CD14-positive monocyte (primary cell): ENCODE results near the gene LIMK2. TPM values are rescaled to one million over a fixed set of nuclear protein-coding genes. Genes with fewer than 3 reads are reported as not detected.

Source experiments
- DNase-seq, 3 donors: peaks; one replicate each; pipeline ENCODE4 v3.0.0-alpha.2; 2011 to 2022
- H2AFZ ChIP-seq: 2 replicates; pipeline ENCODE4 v1.6.0; 2012; ENCODE audit warnings: mild to moderate bottlenecking, low read depth, low read length, inconsistent platforms; ENCODE audit not compliant: insufficient read depth, poor library complexity, severe bottlenecking
- H3K27ac ChIP-seq, 2 donors: 1 replicate in 1 of 2; 2 replicates in 1 of 2; pipeline ENCODE4 v1.5.1; 2012 to 2013; ENCODE audit warnings: low read length in 2 of 2, control low read depth in 1 of 2, inconsistent platforms in 1 of 2, low read depth in 1 of 2, mild to moderate bottlenecking in 1 of 2
- H3K27me3 ChIP-seq, 2 donors: one replicate each; pipeline versions ENCODE4 v1.6.0 to v1.6.1; 2011 to 2013; ENCODE audit warnings: low read length in 2 of 2; ENCODE audit not compliant: control insufficient read depth in 2 of 2, insufficient read depth in 2 of 2
- H3K36me3 ChIP-seq, 2 donors: replicated peaks in 1 of 2; 1 replicate in 1 of 2; 2 replicates in 1 of 2; pipeline versions ENCODE4 v1.5.1 to v1.6.1; 2012 to 2013; ENCODE audit warnings: low read length in 2 of 2, control low read depth in 1 of 2, inconsistent platforms in 1 of 2, mild to moderate bottlenecking in 1 of 2; ENCODE audit not compliant: insufficient read depth in 2 of 2, control insufficient read depth in 1 of 2
- H3K4me1 ChIP-seq, 2 donors: 1 replicate in 1 of 2; 2 replicates in 1 of 2; pipeline versions ENCODE4 v1.5.1 to v1.6.1; 2012 to 2013; ENCODE audit warnings: low read length in 2 of 2, control low read depth in 1 of 2, inconsistent platforms in 1 of 2, mild to moderate bottlenecking in 1 of 2, moderate library complexity in 1 of 2; ENCODE audit not compliant: insufficient read depth in 2 of 2, control insufficient read depth in 1 of 2
- H3K4me2 ChIP-seq: replicated peaks from 2 replicates; pipeline ENCODE3; 2012; ENCODE audit warnings: low read length, moderate library complexity, mild to moderate bottlenecking; ENCODE audit not compliant: poor library complexity, severe bottlenecking; ENCODE audit errors: extremely low read depth
- H3K4me3 ChIP-seq, 3 experiments: fragments of 200-600 bp in 1 of 3; sonication (generic) in 1 of 3; replicated peaks in 1 of 3; 1 replicate in 2 of 3; 2 replicates in 1 of 3; pipeline ENCODE4 v1.5.1; 2011 to 2013; ENCODE audit warnings: low read length in 3 of 3, mild to moderate bottlenecking in 3 of 3, control low read depth in 2 of 3, low read depth in 2 of 3, inconsistent platforms in 1 of 3, moderate library complexity in 1 of 3
- H3K79me2 ChIP-seq: 2 replicates; pipeline ENCODE4 v1.6.0; 2012; ENCODE audit warnings: mild to moderate bottlenecking, control low read depth, inconsistent platforms, low read length, moderate library complexity; ENCODE audit not compliant: insufficient read depth
- H3K9ac ChIP-seq: 2 replicates; pipeline ENCODE4 v1.6.0; 2017; ENCODE audit warnings: low read length, mild to moderate bottlenecking; ENCODE audit not compliant: insufficient read depth, poor library complexity, severe bottlenecking
- H3K9me3 ChIP-seq, 2 donors: replicated peaks in 1 of 2; 1 replicate in 1 of 2; 2 replicates in 1 of 2; pipeline versions ENCODE4 v1.5.1 to v1.6.1; 2012 to 2013; ENCODE audit warnings: low read length in 2 of 2, control low read depth in 1 of 2; ENCODE audit not compliant: control insufficient read depth in 1 of 2, insufficient read depth in 1 of 2
- H4K20me1 ChIP-seq: 2 replicates; pipeline ENCODE4 v1.6.0; 2012; ENCODE audit warnings: mild to moderate bottlenecking, low read length, control low read depth, moderate library complexity; ENCODE audit not compliant: insufficient read depth
- H3K27ac Mint-ChIP-seq, 7 donors: one replicate each; pipeline ENCODE4 v1.8.0; 2020; ENCODE audit warnings: mild to moderate bottlenecking in 7 of 7, mixed read lengths in 7 of 7, moderate library complexity in 6 of 7, inconsistent platforms in 2 of 7
- H3K27me3 Mint-ChIP-seq, 3 donors: one replicate each; pipeline ENCODE4 v1.8.0; 2021 to 2022; ENCODE audit warnings: low read depth in 3 of 3, mild to moderate bottlenecking in 3 of 3, mixed read lengths in 3 of 3, moderate library complexity in 3 of 3, inconsistent platforms in 1 of 3
- H3K36me3 Mint-ChIP-seq, 2 donors: one replicate each; pipeline ENCODE4 v1.8.0; 2020; ENCODE audit warnings: mixed read lengths in 2 of 2, inconsistent platforms in 1 of 2, mild to moderate bottlenecking in 1 of 2
- H3K4me1 Mint-ChIP-seq: one replicate; pipeline ENCODE4 v1.8.0; 2020; ENCODE audit warnings: mild to moderate bottlenecking, mixed read lengths
- H3K4me3 Mint-ChIP-seq, 2 donors: one replicate each; pipeline ENCODE4 v1.8.0; 2020; ENCODE audit warnings: mild to moderate bottlenecking in 2 of 2, mixed read lengths in 2 of 2, moderate library complexity in 1 of 2
- H3K9me3 Mint-ChIP-seq, 7 donors: one replicate each; pipeline ENCODE4 v1.8.0; 2020 to 2022; ENCODE audit warnings: mixed read lengths in 7 of 7, mild to moderate bottlenecking in 6 of 7, moderate library complexity in 6 of 7, inconsistent platforms in 2 of 7
- CTCF ChIP-seq: fragments of 200-600 bp; IDR thresholded peaks from one replicate; pipeline ENCODE4 v1.8.0; 2022; ENCODE audit warnings: antibody characterized with exemption, mild to moderate bottlenecking
- WGBS: methylation state at CpG from one replicate; pipeline ENCODE4 v1.1.5; 2013; ENCODE audit warnings: missing lambda C conversion rate; ENCODE audit not compliant: insufficient coverage; 5-methylcytosine and 5-hydroxymethylcytosine counted together
- intact Hi-C, 2 donors: fragments of 100-400 bp; cut with micrococcal nuclease; formaldehyde crosslinking; loops; one replicate each; pipeline versions ENCODE4 v1.15.0 to v1.15.1; 2023
- polyA plus RNA-seq, 3 donors: library from polyadenylated mRNA; depleted of rRNA in 1 of 3; unstranded in 2 of 3; stranded (reverse) in 1 of 3; fragments of 300-500 nt in 2 of 3; fragments of >200 nt in 1 of 3; fragmentation: Illumina TruSeq in 2 of 3; gene quantifications; 1 replicate in 2 of 3; 2 replicates in 1 of 3; pipeline ENCODE4 v1.2.3, GENCODE V29; 2012 to 2021

Gene LIMK2
- polyA plus RNA-seq, 3 donors = 5.5 to 14.2 (median 10.1) TPM

GRCh38 chr22:31221084-31221483 is 9.0 kb downstream of the LIMK2 start:
- no peaks in the 10 kb centered on the region for H3K27me3 Mint-ChIP-seq
- peaks cover 68% of the 10 kb centered on the region for H3K4me1 Mint-ChIP-seq
- no peak overlapping the region for H3K4me3 ChIP-seq
- H3K27ac ChIP-seq = peak overlapping the region in 1 of 2 donors; percentile 70
- H3K79me2 ChIP-seq = peaks cover 83% of the 10 kb centered on the region
- no peak for DNase-seq
- peaks cover 25 to 31% of the 10 kb centered on the region in 2 donors for H3K36me3 Mint-ChIP-seq
- no peaks in the 10 kb centered on the region for H3K27me3 ChIP-seq
- H4K20me1 ChIP-seq = no peaks in the 10 kb centered on the region
- H3K4me2 ChIP-seq = no peak overlapping the region
- no peaks in the 10 kb centered on the region for H3K9me3 ChIP-seq
- intact Hi-C loops = loop anchor here in 1 of 2 donors (10.0 kb wide), 1 partner anchor 66 kb away; no protein-coding TSS in a partner anchor
- WGBS = no CpG with 5 or more reads among the region's 4 CpGs
- peak overlapping the region; percentile 76 to 95 (median 94) for H3K27ac Mint-ChIP-seq
- H3K4me1 ChIP-seq = peaks cover 66 to 75% of the 10 kb centered on the region in 2 donors
- no peak overlapping the region for H3K4me3 Mint-ChIP-seq
- no peaks in the 10 kb centered on the region for H3K9me3 Mint-ChIP-seq
- H3K36me3 ChIP-seq = peaks cover 0 to 7% of the 10 kb centered on the region in 2 donors
- TF ChIP-seq CTCF = no peak
- no peak overlapping the region for H3K9ac ChIP-seq
- H2AFZ ChIP-seq = no peak overlapping the region

GRCh38 chr22:31222736-31223135 is 10.6 kb downstream of the LIMK2 start:
- peaks cover 5 to 20% of the 10 kb centered on the region in 2 donors for H3K36me3 ChIP-seq
- Mint-ChIP-seq H3K27ac (peak overlapping the region; percentile 14 to 90 (median 84)), H3K36me3 (peaks cover 32 to 42% of the 10 kb centered on the region in 2 donors), H3K4me1 (peaks cover 57% of the 10 kb centered on the region), H3K27me3 (no peaks in the 10 kb centered on the region), H3K4me3 (no peak overlapping the region), H3K9me3 (no peaks in the 10 kb centered on the region)
- H3K27ac ChIP-seq = peak overlapping the region in 1 of 2 donors; percentile 70
- H3K4me2 ChIP-seq = no peak overlapping the region
- H3K4me1 ChIP-seq = peaks cover 53 to 65% of the 10 kb centered on the region in 2 donors
- peaks cover 72% of the 10 kb centered on the region for H3K79me2 ChIP-seq
- no peaks in the 10 kb centered on the region for H3K27me3 ChIP-seq
- no peak for DNase-seq
- no peak for TF ChIP-seq CTCF
- no peaks in the 10 kb centered on the region for H4K20me1 ChIP-seq
- no peak overlapping the region for H3K4me3 ChIP-seq
- H3K9me3 ChIP-seq = no peaks in the 10 kb centered on the region
- intact Hi-C loops = loop anchor here in 1 of 2 donors (10.0 kb wide), 1 partner anchor 68 kb away; no protein-coding TSS in a partner anchor
- H3K9ac ChIP-seq = no peak overlapping the region
- 97% methylated on average over 4 of the region's 5 CpGs for WGBS
- no peak overlapping the region for H2AFZ ChIP-seq
